HCT116 (cell line): ENCODE results near the gene SMNDC1. TPM values are rescaled to one million over a fixed set of nuclear protein-coding genes. Genes with fewer than 3 reads are reported as not detected.

Experiments used
- ATAC-seq: fragments of 200-7000 bp; cut with Tn5 transposase; 2 replicates; pipeline ENCODE4 v1.9.1; 2020; ENCODE audit warnings: mild to moderate bottlenecking, moderate library complexity
- BruUV-seq: library from RNA; stranded (reverse); fragments of 400-500 nt; replicated peaks from 2 replicates; lab custom pipeline; 2021; lab: Mats Ljungman, UMichigan
- CTCF ChIA-PET: fragments of 300-600 bp; sonication (Branson Sonifier 250); formaldehyde crosslinking; loops from one replicate; lab custom pipeline; 2021; ENCODE audit warnings: antibody characterized with exemption; lab: Charles Lee
- POLR2A ChIA-PET: fragments of 300-600, 350-600 bp; sonication (Branson Sonifier 250); formaldehyde crosslinking; loops from one replicate; lab custom pipeline; 2021; ENCODE audit warnings: antibody characterized with exemption; lab: Charles Lee
- RAD21 ChIA-PET, 2 experiments: fragments of 300-600 bp; sonication (Branson Sonifier 250); formaldehyde crosslinking; loops; one replicate each; lab custom pipeline; 2023; ENCODE audit warnings: low total read pairs in 2 of 2; ENCODE audit not compliant: uncharacterized antibody in 2 of 2, unreplicated experiment in 2 of 2, low non-redundant PET in 1 of 2; lab: Charles Lee
- DNase-seq: peaks from one replicate; pipeline ENCODE4 v3.0.0-alpha.2; 2010; ENCODE audit warnings: low read depth, low spot score
- H2AFZ ChIP-seq: fragments of 200-600 bp; shearing (Covaris generic), sonication (generic); 2 replicates; pipeline ENCODE4 v1.6.1; 2017; ENCODE audit warnings: low read depth, mixed run types, mixed read lengths, antibody characterized with exemption, low read length; ENCODE audit not compliant: poor library complexity, severe bottlenecking
- H3K27ac ChIP-seq: 2 replicates; pipeline ENCODE4 v1.5.1; 2012; ENCODE audit warnings: low read depth, low read length
- H3K27me3 ChIP-seq: fragments of 200-600 bp; sonication (generic); 2 replicates; pipeline ENCODE4 v1.6.1; 2016; ENCODE audit warnings: mixed run types, low read length, mixed read lengths; ENCODE audit not compliant: insufficient read depth
- H3K36me3 ChIP-seq, 2 experiments: fragments of 200-500 bp in 1 of 2; fragments of 200-600 bp in 1 of 2; sonication (Bioruptor generic) in 1 of 2; sonication (generic) in 1 of 2; 2 replicates each; pipeline versions ENCODE4 v1.5.1 to v1.6.1; 2014 to 2016; ENCODE audit warnings: low read length in 2 of 2, inconsistent platforms in 1 of 2, mixed read lengths in 1 of 2, mixed run types in 1 of 2; ENCODE audit not compliant: insufficient read depth in 2 of 2, control insufficient read depth in 1 of 2
- H3K4me1 ChIP-seq, 2 experiments: fragments of 200-600 bp in 1 of 2; sonication (generic) in 1 of 2; 2 replicates each; pipeline versions ENCODE4 v1.5.1 to v1.6.1; 2012 to 2017; ENCODE audit warnings: low read length in 2 of 2, inconsistent platforms in 1 of 2, mild to moderate bottlenecking in 1 of 2, mixed read lengths in 1 of 2, mixed run types in 1 of 2, moderate library complexity in 1 of 2; ENCODE audit not compliant: insufficient read depth in 2 of 2, control insufficient read depth in 1 of 2
- H3K4me2 ChIP-seq: fragments of 200-600 bp; sonication (generic); 2 replicates; pipeline ENCODE4 v1.6.1; 2017; ENCODE audit warnings: mixed run types, low read length, mixed read lengths
- H3K4me3 ChIP-seq, 2 experiments: fragments of 200-600 bp in 1 of 2; sonication (generic) in 1 of 2; replicated peaks in 1 of 2; 2 replicates each; pipeline ENCODE4 v1.5.1; 2011 to 2016; ENCODE audit warnings: low read length in 2 of 2, control low read depth in 1 of 2, low read depth in 1 of 2, mild to moderate bottlenecking in 1 of 2, mixed read lengths in 1 of 2, mixed run types in 1 of 2
- H3K79me2 ChIP-seq: fragments of 200-600 bp; sonication (generic); 2 replicates; pipeline ENCODE4 v1.6.1; 2017; ENCODE audit warnings: mild to moderate bottlenecking, mixed run types, low read length, moderate library complexity, mixed read lengths; ENCODE audit not compliant: insufficient read depth
- H3K9ac ChIP-seq: fragments of 200-600 bp; sonication (generic); 2 replicates; pipeline ENCODE4 v1.6.1; 2016; ENCODE audit warnings: low read length, mixed read lengths
- H3K9me2 ChIP-seq: fragments of 200-600 bp; sonication (generic), shearing (Covaris generic); 2 replicates; pipeline ENCODE4 v1.6.1; 2017; ENCODE audit warnings: mixed run types, mild to moderate bottlenecking, moderate library complexity; ENCODE audit not compliant: insufficient read depth
- H3K9me3 ChIP-seq, 2 experiments: fragments of 200-500 bp in 1 of 2; fragments of 200-600 bp in 1 of 2; sonication (Bioruptor generic) in 1 of 2; sonication (generic) in 1 of 2; 2 replicates each; pipeline ENCODE4 v1.6.1; 2014 to 2017; ENCODE audit warnings: low read length in 2 of 2, mixed read lengths in 2 of 2, inconsistent platforms in 1 of 2, low read depth in 1 of 2, mild to moderate bottlenecking in 1 of 2, mixed run types in 1 of 2, moderate library complexity in 1 of 2; ENCODE audit not compliant: control insufficient read depth in 1 of 2, insufficient read depth in 1 of 2
- H4K20me1 ChIP-seq: fragments of 200-600 bp; sonication (generic), shearing (Covaris generic); 2 replicates; pipeline ENCODE4 v1.6.1; 2017; ENCODE audit warnings: mixed run types, mild to moderate bottlenecking, moderate library complexity; ENCODE audit not compliant: insufficient read depth
- CBX3 ChIP-seq: IDR thresholded peaks from 2 replicates; pipeline ENCODE4 v1.6.1; 2012; ENCODE audit warnings: low read depth
- CEBPB ChIP-seq: IDR thresholded peaks from 2 replicates; pipeline ENCODE4 v1.6.1; 2012; ENCODE audit warnings: low read depth
- EGR1 ChIP-seq: IDR thresholded peaks from 2 replicates; pipeline ENCODE4 v1.6.1; 2012; ENCODE audit warnings: low read depth
- EZH2 ChIP-seq: fragments of 200-600 bp; sonication (generic); IDR thresholded peaks from 2 replicates; pipeline ENCODE4 v1.6.1; 2017; ENCODE audit warnings: antibody characterized with exemption, mixed run types
- EZH2phosphoT487 ChIP-seq: fragments of 200-600 bp; IDR thresholded peaks from 2 replicates; pipeline ENCODE4 v1.6.1; 2018; ENCODE audit warnings: antibody characterized with exemption, borderline replicate concordance
- FOSL1 ChIP-seq: IDR thresholded peaks from 2 replicates; pipeline ENCODE4 v1.6.1; 2012; ENCODE audit warnings: low read depth
- JUND ChIP-seq: IDR thresholded peaks from 2 replicates; pipeline ENCODE4 v1.6.1; 2012
- POLR2A ChIP-seq: IDR thresholded peaks from 2 replicates; pipeline ENCODE4 v1.7.0; 2011; ENCODE audit warnings: borderline replicate concordance; ENCODE audit not compliant: insufficient read depth, insufficient read length; ENCODE audit errors: extremely low read depth
- POLR2AphosphoS5 ChIP-seq: IDR thresholded peaks from 2 replicates; pipeline ENCODE4 v1.6.1; 2011; ENCODE audit warnings: mild to moderate bottlenecking, low read depth, low read length, moderate library complexity
- SIN3A ChIP-seq: IDR thresholded peaks from 2 replicates; pipeline ENCODE4 v1.6.1; 2012; ENCODE audit warnings: low read depth
- SP1 ChIP-seq: IDR thresholded peaks from 2 replicates; pipeline ENCODE4 v1.6.1; 2012; ENCODE audit warnings: low read depth
- SRF ChIP-seq: IDR thresholded peaks from 2 replicates; pipeline ENCODE4 v1.6.1; 2012; ENCODE audit warnings: low read depth
- TCF7L2 ChIP-seq: IDR thresholded peaks from 2 replicates; pipeline ENCODE4 v1.7.0; 2011; ENCODE audit warnings: borderline replicate concordance, inconsistent platforms; ENCODE audit not compliant: insufficient read depth, insufficient read length; ENCODE audit errors: extremely low read depth
- YY1 ChIP-seq: IDR thresholded peaks from 2 replicates; pipeline ENCODE4 v1.6.1; 2011; ENCODE audit warnings: low read length, low read depth, moderate library complexity, mild to moderate bottlenecking; ENCODE audit not compliant: insufficient replicate concordance; ENCODE audit errors: extremely low read depth
- ZFX ChIP-seq: fragments of 450-650 bp; IDR thresholded peaks from 2 replicates; pipeline ENCODE4 v1.6.1; 2017
- ZNF274 ChIP-seq: fragments of 200-500 bp; sonication (Bioruptor generic); IDR thresholded peaks from 2 replicates; pipeline ENCODE4 v1.6.1; 2014; ENCODE audit warnings: mild to moderate bottlenecking, low read depth, low read length, inconsistent platforms
- intact Hi-C: fragments of 100-400 bp; cut with micrococcal nuclease; formaldehyde crosslinking; loops from 2 replicates; pipeline ENCODE4 v1.10.0; 2022
- total RNA-seq: library from RNA; stranded (reverse); gene quantifications from one replicate; pipeline ENCODE4 v1.2.1, GENCODE V29; 2021; ENCODE audit not compliant: unreplicated experiment
- TF ChIP-seq, protein P1 (sequence below): IDR thresholded peaks from 2 replicates; pipeline ENCODE4 v1.6.1; 2012; ENCODE audit warnings: low read depth
- TF ChIP-seq, protein P2 (sequence below), 3 experiments: fragments of 200-600 bp in 1 of 3; sonication (generic) in 1 of 3; IDR thresholded peaks in 2 of 3; conservative IDR thresholded peaks in 1 of 3; 2 replicates each; pipeline ENCODE4 v1.5.1; 2012 to 2017; ENCODE audit warnings: low read depth in 2 of 3, low read length in 2 of 3, antibody characterized with exemption in 1 of 3, borderline replicate concordance in 1 of 3, control low read depth in 1 of 3, mild to moderate bottlenecking in 1 of 3, mixed read lengths in 1 of 3, mixed run types in 1 of 3, moderate library complexity in 1 of 3; ENCODE audit not compliant: insufficient read depth in 1 of 3
- TF ChIP-seq, protein P3 (sequence below): IDR thresholded peaks from 2 replicates; pipeline ENCODE4 v1.6.1; 2012
- TF ChIP-seq, protein P4 (sequence below): IDR thresholded peaks from 2 replicates; pipeline ENCODE4 v1.6.1; 2011; ENCODE audit warnings: mild to moderate bottlenecking, low read length, moderate library complexity; ENCODE audit not compliant: insufficient replicate concordance; ENCODE audit errors: extremely low read depth

The SMNDC1 gene
- total RNA-seq, 1 experiment from 2014 or later = 61.7 TPM

DNA sequence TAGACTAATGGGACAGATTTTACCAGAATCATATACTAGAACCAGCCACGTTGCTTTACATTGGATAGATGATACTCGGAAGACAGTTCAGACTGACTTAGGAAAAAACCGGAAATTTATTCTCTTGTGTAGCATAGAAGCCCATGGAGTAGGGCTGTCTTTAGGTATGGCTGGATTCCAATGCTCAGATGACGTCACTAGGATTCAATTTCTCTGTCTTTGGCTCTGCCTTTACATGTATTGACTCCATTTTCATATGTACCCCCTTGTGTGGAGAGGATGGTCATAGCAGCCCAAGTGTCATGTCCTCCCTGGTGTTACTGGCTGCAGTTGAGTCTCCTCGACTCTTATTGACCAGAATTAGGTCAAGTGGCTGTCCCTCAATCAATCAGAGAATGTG, 39.2 kb upstream of the SMNDC1 start:
- Histone ChIP-seq H3K27me3 (no peaks in the 10 kb centered on the region), H2AFZ (no peak overlapping the region), H3K4me1 (no peaks in the 10 kb centered on the region), H3K36me3 (no peaks in the 10 kb centered on the region), H4K20me1 (no peaks in the 10 kb centered on the region), H3K9ac (no peak overlapping the region), H3K27ac (no peak overlapping the region), H3K9me2 (no peaks in the 10 kb centered on the region), H3K9me3 (no peaks in the 10 kb centered on the region), H3K79me2 (no peaks in the 10 kb centered on the region), H3K4me2 (no peak overlapping the region), H3K4me3 (no peak overlapping the region)
- ChIA-PET RAD21 (no interaction called here), CTCF (interaction anchor here (2.4 kb wide), 1 partner anchor 10 kb away, joined by 12 read pairs; no protein-coding TSS in a partner anchor), POLR2A (no interaction called here)
- DNase-seq (no peak), ATAC-seq (no peak)
- intact Hi-C loops = no loop called here
- no TSS peak for BruUV-seq
- TF ChIP-seq CEBPB (no peak), ZFX (no peak), YY1 (no peak), SIN3A (no peak), TCF7L2 (no peak), FOSL1 (no peak), EZH2phosphoT487 (no peak), JUND (no peak), SP1 (no peak), POLR2A (no peak), SRF (no peak), POLR2AphosphoS5 (no peak), EZH2 (no peak), EGR1 (no peak), ZNF274 (no peak), CBX3 (no peak)
- TF ChIP-seq, protein P1, sequence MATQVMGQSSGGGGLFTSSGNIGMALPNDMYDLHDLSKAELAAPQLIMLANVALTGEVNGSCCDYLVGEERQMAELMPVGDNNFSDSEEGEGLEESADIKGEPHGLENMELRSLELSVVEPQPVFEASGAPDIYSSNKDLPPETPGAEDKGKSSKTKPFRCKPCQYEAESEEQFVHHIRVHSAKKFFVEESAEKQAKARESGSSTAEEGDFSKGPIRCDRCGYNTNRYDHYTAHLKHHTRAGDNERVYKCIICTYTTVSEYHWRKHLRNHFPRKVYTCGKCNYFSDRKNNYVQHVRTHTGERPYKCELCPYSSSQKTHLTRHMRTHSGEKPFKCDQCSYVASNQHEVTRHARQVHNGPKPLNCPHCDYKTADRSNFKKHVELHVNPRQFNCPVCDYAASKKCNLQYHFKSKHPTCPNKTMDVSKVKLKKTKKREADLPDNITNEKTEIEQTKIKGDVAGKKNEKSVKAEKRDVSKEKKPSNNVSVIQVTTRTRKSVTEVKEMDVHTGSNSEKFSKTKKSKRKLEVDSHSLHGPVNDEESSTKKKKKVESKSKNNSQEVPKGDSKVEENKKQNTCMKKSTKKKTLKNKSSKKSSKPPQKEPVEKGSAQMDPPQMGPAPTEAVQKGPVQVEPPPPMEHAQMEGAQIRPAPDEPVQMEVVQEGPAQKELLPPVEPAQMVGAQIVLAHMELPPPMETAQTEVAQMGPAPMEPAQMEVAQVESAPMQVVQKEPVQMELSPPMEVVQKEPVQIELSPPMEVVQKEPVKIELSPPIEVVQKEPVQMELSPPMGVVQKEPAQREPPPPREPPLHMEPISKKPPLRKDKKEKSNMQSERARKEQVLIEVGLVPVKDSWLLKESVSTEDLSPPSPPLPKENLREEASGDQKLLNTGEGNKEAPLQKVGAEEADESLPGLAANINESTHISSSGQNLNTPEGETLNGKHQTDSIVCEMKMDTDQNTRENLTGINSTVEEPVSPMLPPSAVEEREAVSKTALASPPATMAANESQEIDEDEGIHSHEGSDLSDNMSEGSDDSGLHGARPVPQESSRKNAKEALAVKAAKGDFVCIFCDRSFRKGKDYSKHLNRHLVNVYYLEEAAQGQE = no peak
- TF ChIP-seq, protein P2, sequence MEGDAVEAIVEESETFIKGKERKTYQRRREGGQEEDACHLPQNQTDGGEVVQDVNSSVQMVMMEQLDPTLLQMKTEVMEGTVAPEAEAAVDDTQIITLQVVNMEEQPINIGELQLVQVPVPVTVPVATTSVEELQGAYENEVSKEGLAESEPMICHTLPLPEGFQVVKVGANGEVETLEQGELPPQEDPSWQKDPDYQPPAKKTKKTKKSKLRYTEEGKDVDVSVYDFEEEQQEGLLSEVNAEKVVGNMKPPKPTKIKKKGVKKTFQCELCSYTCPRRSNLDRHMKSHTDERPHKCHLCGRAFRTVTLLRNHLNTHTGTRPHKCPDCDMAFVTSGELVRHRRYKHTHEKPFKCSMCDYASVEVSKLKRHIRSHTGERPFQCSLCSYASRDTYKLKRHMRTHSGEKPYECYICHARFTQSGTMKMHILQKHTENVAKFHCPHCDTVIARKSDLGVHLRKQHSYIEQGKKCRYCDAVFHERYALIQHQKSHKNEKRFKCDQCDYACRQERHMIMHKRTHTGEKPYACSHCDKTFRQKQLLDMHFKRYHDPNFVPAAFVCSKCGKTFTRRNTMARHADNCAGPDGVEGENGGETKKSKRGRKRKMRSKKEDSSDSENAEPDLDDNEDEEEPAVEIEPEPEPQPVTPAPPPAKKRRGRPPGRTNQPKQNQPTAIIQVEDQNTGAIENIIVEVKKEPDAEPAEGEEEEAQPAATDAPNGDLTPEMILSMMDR (IDR thresholded peaks at IDR 0.05 in 2 of 3, conservative IDR thresholded peaks at IDR 0.05 in 1 of 3; ENCODE audit: borderline replicate concordance in 1 of 3, insufficient read depth in 1 of 3, low read depth in 2 of 3, low read length in 2 of 3) = no peak
- TF ChIP-seq, protein P3, sequence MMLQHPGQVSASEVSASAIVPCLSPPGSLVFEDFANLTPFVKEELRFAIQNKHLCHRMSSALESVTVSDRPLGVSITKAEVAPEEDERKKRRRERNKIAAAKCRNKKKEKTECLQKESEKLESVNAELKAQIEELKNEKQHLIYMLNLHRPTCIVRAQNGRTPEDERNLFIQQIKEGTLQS = no peak
- TF ChIP-seq, protein P4, sequence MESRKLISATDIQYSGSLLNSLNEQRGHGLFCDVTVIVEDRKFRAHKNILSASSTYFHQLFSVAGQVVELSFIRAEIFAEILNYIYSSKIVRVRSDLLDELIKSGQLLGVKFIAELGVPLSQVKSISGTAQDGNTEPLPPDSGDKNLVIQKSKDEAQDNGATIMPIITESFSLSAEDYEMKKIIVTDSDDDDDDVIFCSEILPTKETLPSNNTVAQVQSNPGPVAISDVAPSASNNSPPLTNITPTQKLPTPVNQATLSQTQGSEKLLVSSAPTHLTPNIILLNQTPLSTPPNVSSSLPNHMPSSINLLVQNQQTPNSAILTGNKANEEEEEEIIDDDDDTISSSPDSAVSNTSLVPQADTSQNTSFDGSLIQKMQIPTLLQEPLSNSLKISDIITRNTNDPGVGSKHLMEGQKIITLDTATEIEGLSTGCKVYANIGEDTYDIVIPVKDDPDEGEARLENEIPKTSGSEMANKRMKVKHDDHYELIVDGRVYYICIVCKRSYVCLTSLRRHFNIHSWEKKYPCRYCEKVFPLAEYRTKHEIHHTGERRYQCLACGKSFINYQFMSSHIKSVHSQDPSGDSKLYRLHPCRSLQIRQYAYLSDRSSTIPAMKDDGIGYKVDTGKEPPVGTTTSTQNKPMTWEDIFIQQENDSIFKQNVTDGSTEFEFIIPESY = no peak
